ENCODE data around the gene FUT3.

GRCh38 chr19:5838353-5839064 lies 12.7 kb downstream of the FUT3 start:
- TF ChIP-seq TAF1 (IDR thresholded peaks at IDR 0.05; ENCODE audit: low read depth, low read length), result no peak
- TF ChIP-seq POLR2A (IDR thresholded peaks at IDR 0.05; ENCODE audit: low read depth, low read length), result no peak
- TF ChIP-seq POLR2AphosphoS5 (IDR thresholded peaks at IDR 0.05; ENCODE audit: low read depth, low read length), result no peak
